ENCODE data around the gene SMYD4. TPM values are rescaled to one million over a fixed set of nuclear protein-coding genes. Genes with fewer than 3 reads are reported as not detected.

SMYD4 gene, protein sequence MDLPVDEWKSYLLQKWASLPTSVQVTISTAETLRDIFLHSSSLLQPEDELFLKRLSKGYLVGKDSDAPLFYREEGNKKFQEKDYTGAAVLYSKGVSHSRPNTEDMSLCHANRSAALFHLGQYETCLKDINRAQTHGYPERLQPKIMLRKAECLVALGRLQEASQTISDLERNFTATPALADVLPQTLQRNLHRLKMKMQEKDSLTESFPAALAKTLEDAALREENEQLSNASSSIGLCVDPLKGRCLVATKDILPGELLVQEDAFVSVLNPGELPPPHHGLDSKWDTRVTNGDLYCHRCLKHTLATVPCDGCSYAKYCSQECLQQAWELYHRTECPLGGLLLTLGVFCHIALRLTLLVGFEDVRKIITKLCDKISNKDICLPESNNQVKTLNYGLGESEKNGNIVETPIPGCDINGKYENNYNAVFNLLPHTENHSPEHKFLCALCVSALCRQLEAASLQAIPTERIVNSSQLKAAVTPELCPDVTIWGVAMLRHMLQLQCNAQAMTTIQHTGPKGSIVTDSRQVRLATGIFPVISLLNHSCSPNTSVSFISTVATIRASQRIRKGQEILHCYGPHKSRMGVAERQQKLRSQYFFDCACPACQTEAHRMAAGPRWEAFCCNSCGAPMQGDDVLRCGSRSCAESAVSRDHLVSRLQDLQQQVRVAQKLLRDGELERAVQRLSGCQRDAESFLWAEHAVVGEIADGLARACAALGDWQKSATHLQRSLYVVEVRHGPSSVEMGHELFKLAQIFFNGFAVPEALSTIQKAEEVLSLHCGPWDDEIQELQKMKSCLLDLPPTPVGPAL
- 10 to 100 TPM; 15.1 to 19.9 (median 17.5) TPM for total RNA-seq

- Histone ChIP-seq H3K4me3 (peak within 1 kb of the TSS; percentile 83 to 93 (median 87)), H3K36me3 (peaks cover 0 to 47% (median 0%) of the 10 kb centered on the region in 3 donors), H3K4me1 (peaks cover 0 to 37% (median 12%) of the 10 kb centered on the region in 4 donors), H3K9me3 (no peaks in the 10 kb centered on the region), H3K27me3 (no peaks in the 10 kb centered on the region), H3K27ac (peak within 1 kb of the TSS; percentile 69 to 95 (median 92))
- 0% methylated on average over 20 to 56 of the region's 83 CpGs for WGBS, 2 donors
- TF ChIP-seq CTCF (IDR thresholded peaks at IDR 0.05), result peak in 1 of 5 experiments; percentile 27
- peak in 1 of 2 donors; percentile 72 for TF ChIP-seq EP300 (IDR thresholded peaks at IDR 0.05)
- TF ChIP-seq POLR2A (IDR thresholded peaks at IDR 0.05), result peak; percentile 27 to 84
- peak; percentile 74 to 80 for DNase-seq (ENCODE audit: low spot score in 2 of 2)
Observed at GRCh38 chr17:1829592-1830257, at the start of gene SMYD4, which contains the start of gene RPA1. TSS of gene SMYD4 (minus strand) at chr17:1829902. CDS start at chr17:1827994, 1,908 bp downstream. TSS of gene RPA1 (plus strand) at chr17:1830005. CDS start at chr17:1830094, 89 bp downstream.

- no peaks in the 10 kb centered on the region for H3K9me3 ChIP-seq
- H3K27ac ChIP-seq, result no peak overlapping the region
- no peak for DNase-seq (ENCODE audit: low spot score in 2 of 2)
- no peak overlapping the region for H3K4me3 ChIP-seq
- 87 to 88% methylated on average over 17 of the region's 17 CpGs for WGBS, 2 donors
- H3K36me3 ChIP-seq, result peaks cover 6 to 86% (median 16%) of the 10 kb centered on the region in 3 donors
- no peaks in the 10 kb centered on the region for H3K27me3 ChIP-seq
- no peak for TF ChIP-seq EP300 (IDR thresholded peaks at IDR 0.05)
- H3K4me1 ChIP-seq, result peaks cover 0 to 28% (median 6%) of the 10 kb centered on the region in 4 donors
Observed at GRCh38 chr17:1878419-1879121, 48.9 kb upstream of the SMYD4 start.

GRCh38 chr17:1875597-1875996 is 45.9 kb upstream of the SMYD4 start:
- Histone ChIP-seq H3K4me3 (no peak overlapping the region), H3K9me3 (no peaks in the 10 kb centered on the region), H3K27me3 (no peaks in the 10 kb centered on the region), H3K4me1 (peaks cover 0 to 12% (median 3%) of the 10 kb centered on the region in 4 donors), H3K36me3 (peaks cover 6 to 95% (median 15%) of the 10 kb centered on the region in 3 donors), H3K27ac (no peak overlapping the region)
- no peak for DNase-seq (ENCODE audit: low spot score in 2 of 2)
- 61 to 73% methylated on average over 4 of the region's 4 CpGs for WGBS, 2 donors
- no peak for TF ChIP-seq POLR2A (IDR thresholded peaks at IDR 0.05)
- no peak for TF ChIP-seq EP300 (IDR thresholded peaks at IDR 0.05)
- no peak for TF ChIP-seq CTCF (IDR thresholded peaks at IDR 0.05)

DNA sequence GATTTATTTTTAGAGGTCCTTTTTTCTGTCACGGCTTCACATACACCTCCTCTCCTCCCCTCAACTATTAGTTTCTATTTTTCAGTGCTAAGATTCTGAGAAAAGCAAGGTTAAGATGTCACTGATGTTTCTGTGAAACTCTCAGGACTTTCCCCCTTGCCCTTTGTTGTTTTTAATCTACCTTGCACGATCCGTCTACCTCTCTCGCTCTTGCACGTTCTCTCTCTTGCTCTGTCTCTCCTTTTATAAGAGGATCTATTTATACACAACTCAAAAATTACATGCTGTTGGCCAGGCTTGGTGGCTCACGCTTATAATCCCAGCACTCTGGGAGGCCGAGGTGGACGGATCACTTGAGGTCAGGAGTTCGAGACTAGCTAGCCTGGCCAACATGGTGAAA is 43.7 kb upstream of the SMYD4 start:
- Histone ChIP-seq H3K27me3 (no peaks in the 10 kb centered on the region), H3K4me3 (no peak overlapping the region), H3K36me3 (peaks cover 0 to 74% (median 0%) of the 10 kb centered on the region in 3 donors), H3K9me3 (no peaks in the 10 kb centered on the region), H3K4me1 (no peaks in the 10 kb centered on the region), H3K27ac (no peak overlapping the region)
- WGBS, 2 donors, result 93 to 97% methylated on average over 9 of the region's 9 CpGs
- DNase-seq (ENCODE audit: low spot score in 2 of 2), result no peak
- TF ChIP-seq CTCF (IDR thresholded peaks at IDR 0.05) (no peak), POLR2A (IDR thresholded peaks at IDR 0.05) (no peak), EP300 (IDR thresholded peaks at IDR 0.05) (no peak)

GRCh38 chr17:1872976-1873375 is 43.3 kb upstream of the SMYD4 start:
- no peak for TF ChIP-seq EP300 (IDR thresholded peaks at IDR 0.05)
- TF ChIP-seq POLR2A (IDR thresholded peaks at IDR 0.05), result no peak
- TF ChIP-seq CTCF (IDR thresholded peaks at IDR 0.05), result no peak
- Histone ChIP-seq H3K9me3 (no peaks in the 10 kb centered on the region), H3K27me3 (no peaks in the 10 kb centered on the region), H3K4me3 (no peak overlapping the region), H3K27ac (no peak overlapping the region), H3K4me1 (no peaks in the 10 kb centered on the region), H3K36me3 (peaks cover 0 to 73% (median 0%) of the 10 kb centered on the region in 3 donors)
- DNase-seq (ENCODE audit: low spot score in 2 of 2), result no peak
- 85 to 88% methylated on average over 4 of the region's 4 CpGs for WGBS, 2 donors

All from tibial nerve (tissue), 4 donors.